HG03159 (cell line): Measurements from ENCODE around the gene PTBP3.

Source experiments
- ATAC-seq: cut with Tn5 transposase; IDR thresholded peaks from one replicate; pipeline ENCODE4 v1.9.1; 2021; ENCODE audit warnings: mild to moderate bottlenecking, moderate library complexity; ENCODE audit not compliant: unreplicated experiment

PTBP3 gene

DNA sequence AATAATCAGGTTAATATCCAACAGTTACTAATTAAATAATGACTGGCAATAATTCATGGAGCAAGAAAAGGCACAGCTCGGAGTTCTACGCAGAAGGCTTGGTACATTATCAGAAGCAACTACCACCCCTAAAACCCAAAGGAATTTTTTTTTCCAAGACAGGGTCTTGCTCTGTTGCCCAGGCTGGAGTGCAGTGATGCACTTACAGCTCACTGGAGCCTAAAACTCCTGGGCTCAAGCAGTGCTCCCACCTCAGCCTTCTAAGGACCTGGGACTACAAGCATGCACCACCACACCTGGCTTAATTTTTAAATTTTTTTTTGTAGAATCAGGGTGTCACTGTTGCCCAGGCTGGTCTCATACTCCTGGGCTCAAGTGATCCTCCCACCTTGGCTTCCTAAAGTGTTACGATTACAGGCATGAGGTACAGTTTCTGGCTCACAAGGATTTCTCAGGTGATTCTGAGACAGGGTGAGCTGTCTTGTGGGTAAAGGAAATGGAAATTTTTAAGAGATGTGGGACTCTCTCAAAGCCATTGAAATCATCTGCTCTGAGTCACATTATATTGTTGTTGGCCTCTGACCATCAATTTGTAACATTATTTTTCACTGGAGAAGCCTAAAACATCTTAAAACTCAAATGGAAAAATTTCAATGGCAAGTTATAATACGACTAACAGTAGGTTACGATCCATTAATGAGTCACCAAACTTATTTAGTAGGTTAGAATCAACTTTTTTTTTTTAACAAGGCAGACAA lies 26.8 kb upstream of the PTBP3 start:
- ATAC-seq: no peak

DNA sequence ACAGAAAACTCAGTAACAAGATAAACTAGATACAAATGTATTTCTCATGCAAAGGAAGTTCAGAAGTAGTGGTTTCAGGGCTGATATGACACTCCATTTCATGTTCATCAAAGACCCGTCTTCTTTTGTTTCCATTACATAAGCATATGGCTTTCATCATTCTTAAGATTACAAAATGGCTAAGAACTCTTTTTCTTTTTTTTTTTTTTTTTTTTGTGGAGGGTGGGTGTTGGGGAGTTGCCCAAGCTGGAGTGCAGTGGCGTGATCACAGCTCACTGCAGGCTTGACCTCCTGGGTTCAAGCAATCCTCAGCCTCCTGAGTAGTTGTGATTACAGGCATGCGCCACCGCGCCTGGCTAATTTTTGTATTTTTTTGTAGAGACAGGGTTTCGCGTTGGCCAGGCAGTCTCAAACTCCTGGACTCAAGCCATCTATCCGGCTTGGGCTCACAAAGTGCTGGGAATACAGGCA lies 22.0 kb upstream of the PTBP3 start:
- no peak for ATAC-seq

DNA sequence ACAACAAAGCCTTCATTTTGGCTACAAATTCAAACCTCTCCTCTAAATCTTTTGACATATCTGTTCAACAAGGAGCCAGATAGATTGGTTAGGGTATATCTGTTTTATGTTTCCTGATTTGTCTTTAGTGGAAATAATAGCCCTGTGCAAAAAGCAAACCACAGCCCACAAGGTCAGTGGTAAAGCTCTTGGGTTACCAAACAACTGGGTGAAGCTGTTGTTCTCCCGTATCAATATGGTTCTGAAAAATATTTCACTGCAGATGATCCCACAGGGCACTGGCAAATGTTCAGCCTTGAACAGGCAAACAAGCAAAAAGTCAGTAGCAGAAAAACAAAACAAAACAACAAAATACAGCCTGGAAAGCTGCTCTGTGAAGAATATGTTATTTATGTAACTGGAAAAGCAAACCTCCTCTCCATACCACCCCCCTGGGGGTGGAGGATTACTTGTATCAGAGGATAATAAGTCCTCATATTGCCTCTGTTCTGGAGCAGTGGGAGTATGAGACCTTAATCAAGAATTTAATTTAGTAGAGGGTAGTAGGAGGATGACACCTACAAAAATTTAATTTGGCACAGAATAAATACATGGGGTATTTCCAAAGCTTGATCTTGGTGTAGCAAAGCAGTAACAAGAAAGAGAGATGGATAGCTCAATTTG lies 20.8 kb upstream of the PTBP3 start:
- ATAC-seq: no peak

DNA sequence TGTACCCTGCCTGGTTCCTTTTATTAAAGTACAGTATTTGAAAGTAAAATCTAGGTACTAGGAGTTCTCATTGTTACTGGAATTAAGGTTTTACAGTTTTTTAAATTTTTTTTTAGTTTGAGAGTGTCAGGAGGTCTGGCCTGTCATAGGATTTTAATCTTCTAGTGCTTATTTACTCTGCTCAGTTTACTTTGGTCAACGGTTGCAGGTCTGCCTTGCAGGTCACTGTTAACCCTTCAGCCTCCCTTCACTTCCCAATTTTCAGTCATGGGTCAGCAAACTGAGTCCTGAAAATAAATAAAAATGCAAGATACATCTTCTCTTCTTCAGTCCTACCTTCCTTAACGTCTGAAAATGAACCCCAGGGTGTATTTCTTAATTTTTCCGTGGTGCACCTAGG lies 18.8 kb upstream of the PTBP3 start:
- no peak for ATAC-seq

DNA sequence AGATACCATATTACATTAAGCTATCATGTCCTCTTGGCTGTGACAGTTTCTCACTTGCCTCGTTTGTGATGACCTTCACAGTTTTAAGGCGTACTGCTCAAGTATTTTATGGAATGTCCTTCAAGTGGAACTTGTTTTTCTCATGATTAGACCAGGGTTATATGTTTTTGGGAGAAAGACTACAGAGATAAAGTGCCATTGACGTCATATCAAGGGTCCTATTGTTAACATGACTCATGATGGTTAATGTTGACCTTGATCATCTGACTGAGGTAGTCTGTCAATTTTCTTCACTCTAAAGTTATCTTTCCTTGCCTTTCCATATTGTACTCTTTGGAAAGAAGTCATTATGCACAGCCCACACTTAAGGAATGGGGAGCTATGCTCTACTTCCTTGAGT lies 17.8 kb upstream of the PTBP3 start:
- no peak for ATAC-seq

DNA sequence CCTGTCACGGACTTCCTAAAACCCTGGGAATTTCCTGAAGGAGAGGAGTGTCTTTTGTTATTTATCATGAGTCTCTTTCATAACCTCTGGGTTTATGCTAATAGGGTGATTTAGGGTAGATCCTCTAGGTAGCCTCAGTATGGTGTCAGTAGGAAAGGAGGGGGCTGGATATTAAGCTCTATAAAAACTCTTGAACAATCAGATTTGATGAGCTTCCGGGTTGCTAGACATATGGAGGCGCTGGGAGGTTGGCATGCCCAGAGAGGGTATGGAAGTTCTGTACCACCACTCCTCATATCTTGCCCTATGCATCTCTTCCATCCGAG lies 15.6 kb upstream of the PTBP3 start:
- ATAC-seq: no peak

DNA sequence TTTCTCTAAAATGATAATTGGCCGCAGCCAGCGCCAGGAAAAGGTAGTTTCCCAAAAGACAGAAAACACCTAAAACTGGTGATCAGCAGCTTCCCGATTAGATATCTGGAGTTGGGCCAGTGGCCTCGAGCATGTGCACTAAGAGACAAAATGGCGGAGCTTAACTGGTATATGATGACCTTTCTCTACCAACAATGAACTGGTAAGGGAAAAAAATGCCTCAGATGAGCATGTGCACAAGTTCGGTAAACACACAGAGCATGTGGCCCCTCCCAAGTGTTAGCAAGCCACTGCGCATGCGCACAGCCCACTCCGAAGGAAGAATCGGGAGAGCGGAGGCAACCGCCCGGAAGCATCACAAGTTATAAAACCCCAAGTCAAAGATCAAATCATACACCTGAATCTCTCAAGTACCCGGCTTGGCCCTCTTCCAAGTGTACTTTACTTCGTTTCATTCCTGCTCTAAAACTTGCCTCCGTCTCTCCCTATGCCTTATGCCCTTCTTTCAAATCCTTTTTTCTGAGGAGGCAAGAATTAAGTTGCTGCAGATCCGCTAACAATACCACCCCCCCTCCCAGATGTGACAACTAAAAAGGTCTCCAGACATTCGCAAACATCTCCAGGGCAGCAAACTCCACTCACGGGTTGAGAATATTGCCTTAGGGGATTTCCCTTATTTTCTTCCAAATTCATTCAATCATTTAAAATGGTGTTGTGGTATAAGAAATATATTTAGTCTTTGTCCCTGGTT lies 15.0 kb upstream of the PTBP3 start:
- ATAC-seq: no peak

DNA sequence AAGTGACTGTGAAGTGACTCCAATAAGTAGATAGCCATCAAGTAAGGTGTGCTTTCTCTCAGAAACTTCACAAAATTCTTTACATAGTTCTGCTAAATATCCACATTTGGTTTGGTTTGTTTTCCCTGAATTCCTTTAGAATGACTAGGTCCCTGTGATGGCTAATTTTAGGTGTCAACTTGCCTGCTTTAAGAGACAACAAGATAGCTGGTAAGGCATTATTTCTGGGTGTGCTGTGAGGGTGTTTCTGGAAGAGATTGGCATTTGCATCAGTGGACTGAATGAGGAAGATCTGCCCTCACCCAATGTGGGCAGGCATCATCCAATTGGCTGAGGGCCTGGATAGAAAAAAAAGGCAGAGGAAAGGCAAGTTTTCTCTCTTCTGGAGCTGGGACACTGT lies 8.3 kb upstream of the PTBP3 start:
- no peak for ATAC-seq

DNA sequence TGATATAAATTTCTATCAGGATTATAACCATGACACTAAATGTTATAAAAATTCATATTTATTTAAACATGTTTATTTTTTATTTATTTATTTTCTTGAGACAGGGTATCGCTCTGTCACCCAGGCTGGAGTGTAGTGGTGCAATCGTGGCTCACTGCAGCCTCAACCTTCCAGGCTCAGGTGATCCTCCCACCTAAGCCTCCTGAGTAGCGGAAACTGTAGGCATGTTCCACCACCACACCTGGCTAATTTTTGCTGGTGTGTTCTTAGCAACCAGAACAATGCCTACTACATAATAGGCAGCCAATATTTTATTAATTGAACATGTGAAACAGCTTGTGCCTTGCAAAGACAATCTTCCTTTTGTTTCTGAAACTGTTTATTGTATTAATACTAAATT lies 6.5 kb upstream of the PTBP3 start:
- ATAC-seq: no peak

DNA sequence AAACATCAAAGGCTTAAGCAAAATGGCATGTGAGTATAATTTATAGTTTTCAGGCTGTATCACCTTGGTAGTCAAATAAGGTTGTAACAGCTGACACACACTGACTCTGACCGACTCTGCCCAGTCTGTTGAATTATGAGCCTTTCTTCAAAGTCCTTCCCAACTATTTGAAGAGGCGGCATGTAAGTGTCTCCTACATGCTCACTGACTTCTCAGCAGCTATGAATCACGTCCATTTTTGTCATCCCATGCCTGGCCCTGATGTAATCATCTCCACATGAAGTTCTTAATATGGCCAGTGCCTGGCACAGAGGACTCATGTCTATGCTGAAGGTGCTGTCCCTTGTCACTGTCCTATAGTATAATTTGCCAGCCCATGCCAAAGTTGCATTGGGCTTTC lies 5.1 kb upstream of the PTBP3 start:
- no peak for ATAC-seq

DNA sequence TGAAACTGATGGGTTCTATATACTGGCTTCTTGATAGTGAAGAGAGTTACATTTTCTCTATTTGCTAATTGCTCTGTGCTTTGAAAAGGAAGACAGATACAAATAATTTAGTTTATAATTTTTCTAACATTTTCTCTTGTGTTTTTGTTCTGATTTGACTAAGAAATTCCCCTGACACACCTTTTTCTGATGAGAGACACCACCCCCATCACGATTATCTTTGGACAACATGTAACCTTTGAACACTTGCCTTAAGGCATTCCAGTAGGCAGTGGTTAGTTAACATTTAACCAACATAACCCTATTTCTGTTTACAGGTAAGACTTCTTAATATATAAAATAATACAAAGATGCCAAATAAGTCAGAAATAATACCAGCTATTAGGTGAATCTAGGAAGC lies 4.1 kb upstream of the PTBP3 start:
- ATAC-seq: no peak

DNA sequence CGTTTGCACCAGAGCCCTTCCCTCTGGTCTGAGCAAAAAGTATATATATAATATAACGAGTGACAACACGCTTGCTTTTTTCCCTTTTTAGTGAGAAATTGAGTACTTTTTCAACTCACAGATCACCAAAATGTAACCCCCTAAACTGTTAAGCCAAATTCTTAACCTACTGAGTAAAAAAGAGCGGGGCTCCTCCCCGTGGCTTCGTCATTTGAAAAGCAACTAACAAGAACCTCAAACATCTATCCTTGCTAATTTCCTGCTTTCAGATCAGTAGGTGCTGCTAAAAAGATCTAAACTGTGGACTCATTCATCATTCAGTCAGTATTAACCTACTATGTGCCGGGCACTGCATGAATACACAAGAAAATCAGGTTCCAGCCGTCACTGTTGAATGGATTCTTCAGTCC lies 1.0 kb upstream of the PTBP3 start:
- no peak for ATAC-seq

DNA sequence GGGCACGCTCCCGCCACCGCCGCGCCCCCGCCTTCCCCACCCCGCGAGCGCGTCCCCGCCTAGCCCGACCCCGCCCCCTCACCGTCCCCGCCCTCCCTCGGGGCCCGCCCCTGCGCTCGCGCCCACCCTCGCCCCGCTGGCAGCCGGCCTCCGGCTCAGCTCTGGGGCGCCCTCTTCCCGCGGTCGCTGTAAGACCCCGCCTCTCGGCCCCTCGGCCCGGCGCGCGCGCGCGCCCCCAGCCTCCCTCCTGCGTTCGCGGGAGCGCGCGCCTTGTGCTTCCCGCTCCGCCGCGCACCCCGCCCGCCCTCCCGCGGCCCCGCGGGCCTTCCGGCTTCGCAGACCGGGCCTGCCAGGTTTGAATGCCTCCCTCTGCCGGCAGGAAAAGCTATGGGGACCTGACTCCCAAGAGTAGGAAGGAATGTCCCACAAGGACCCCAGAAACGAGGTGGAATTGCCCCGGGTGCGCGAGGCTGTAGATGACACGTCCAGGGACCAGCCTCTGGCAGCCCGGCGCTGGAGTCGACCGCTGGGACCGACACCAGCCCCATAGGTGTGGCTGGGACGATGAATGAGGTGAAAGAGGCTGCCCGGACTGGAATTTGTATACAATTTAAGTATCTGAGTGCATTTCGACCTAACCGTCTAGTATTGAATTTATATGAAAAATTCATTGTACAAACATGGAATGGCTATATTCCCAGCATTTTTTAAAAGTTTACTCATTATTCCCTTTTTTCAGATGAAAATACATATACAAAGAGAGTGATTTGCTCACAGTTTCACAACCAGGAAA lies 416 bp upstream of the PTBP3 start:
- peak; percentile 65 for ATAC-seq

DNA sequence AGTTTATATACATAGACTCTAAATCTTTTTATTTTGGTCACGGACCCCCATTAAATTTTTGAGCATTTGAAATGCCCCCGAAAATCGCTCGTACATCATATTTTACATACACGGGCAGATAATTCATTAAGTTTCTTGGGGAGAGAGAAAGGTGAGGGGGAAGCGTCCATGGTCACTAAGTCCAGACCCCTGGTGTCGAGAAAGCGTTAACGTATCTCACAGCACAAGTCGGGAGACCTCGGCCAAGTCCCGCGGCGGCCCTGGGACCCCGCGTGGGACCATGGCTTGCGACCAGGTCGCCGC lies 794 bp downstream of the PTBP3 start:
- ATAC-seq: no peak

DNA sequence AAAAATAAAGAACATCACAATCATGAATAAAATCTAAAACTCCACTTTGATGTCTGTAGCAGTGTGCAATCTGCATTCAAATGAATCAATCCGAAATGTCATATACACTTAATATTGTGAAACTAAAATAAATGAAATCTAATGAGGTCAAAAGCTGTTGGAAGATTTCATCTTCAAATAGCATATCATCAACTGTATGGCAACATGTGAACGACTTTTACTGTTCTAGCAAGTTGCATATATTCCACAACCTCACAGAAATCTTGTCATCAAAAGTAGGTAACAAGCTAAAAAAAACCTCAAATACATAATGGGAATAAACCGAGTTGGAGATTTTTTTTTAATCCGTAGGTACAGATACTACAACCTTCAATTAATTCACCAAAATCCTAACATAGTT lies 1.2 kb downstream of the PTBP3 start:
- ATAC-seq: no peak

DNA sequence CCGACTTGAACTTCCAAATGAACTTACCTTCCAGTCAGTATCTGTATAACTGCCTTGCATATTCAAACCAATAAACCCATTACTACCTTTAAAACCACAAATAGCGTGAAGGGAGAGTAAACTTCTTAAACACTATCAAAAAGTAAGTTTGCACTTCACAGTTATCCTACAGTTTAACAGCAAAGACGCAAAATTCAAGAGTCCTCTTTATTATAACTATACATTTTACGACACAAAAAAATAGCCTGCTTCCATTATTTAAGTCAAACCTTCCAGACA lies 1.8 kb downstream of the PTBP3 start:
- no peak for ATAC-seq

DNA sequence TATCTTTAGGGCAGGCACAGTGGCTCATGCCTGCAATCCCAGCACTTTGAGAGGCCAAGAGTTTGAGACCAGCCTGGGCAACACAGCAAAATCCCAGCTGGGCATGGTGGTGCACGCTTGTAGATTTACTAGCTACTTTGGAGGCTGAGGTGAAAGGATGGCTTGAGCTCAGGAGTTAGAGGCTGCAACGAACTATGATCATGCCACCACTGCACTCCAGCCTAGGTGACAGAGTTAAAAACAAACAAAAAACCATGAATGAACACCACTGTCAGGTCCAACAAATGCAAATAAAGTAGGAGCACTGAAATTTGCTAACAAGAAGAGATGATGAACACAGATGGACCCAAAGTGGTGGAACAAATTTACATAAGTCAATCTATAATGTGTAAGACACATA lies 4.9 kb downstream of the PTBP3 start:
- ATAC-seq: no peak

DNA sequence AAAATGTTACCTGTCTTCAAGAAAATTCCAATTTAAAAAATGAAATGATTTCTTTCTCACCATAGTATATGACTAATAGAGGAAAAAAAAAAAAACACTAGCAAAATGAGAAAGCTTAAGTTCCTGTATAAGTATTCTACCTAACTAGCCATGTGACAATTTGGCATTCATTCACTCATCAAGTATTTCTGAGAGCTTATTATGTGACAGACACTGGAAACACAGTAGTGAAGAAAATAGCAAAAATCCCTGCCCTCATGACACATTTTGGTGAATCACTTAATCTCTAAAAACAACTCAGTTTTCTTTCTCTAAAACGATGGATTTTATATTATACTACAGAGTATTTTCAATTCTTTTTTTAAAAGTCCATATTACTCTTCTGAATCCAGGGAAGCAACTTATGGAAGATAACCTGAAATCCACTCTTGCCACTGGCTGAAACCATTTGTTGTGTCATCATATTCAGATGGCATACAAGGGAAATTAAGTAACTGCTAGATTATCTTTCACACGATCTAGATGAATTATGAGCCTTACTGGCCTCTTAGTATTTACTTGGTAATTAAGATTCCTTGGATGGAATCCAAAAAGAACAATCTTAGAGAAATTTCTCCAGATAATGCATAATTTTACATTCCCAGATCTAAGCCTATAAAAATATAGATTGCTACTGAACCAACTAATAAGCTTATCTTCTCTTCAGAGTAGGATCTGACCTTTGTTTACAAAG lies 5.5 kb downstream of the PTBP3 start:
- no peak for ATAC-seq

DNA sequence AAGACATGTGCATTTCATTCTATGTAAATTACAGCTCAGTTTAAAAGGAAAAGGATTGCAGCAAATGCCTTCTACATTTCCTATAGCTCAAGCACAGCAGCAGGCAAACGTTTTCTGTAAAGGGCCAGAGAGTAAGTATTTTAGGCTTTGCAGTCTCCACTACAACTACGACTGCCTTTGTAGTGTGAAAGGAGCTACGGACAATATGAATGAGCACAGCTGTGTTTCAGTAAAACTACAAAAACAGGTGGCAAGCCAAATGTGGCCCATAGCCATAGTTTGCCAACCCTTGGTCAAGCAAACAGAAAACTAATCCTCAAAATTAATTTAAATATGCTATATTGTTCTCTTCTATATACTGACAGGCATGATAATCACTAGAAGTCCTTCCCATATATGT lies 7.2 kb downstream of the PTBP3 start:
- no peak for ATAC-seq

DNA sequence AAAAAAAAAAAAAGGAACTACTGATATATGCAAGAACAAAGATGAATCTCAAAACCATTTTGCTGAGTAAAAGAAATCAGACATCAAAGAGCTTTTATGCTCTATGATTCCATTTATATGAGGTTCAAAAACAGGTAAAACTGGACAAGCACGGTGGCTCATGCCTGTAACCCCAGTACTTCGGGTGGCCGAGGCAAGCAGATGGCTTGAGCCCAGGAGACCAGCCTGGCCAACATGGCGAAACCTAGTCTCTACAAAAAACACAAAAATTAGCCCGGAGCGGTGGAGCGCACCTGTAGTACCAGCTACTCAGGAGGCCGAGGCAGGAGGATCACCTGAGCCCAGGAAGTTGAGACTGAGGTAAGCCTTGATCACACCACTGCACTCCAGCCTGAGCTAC lies 7.8 kb downstream of the PTBP3 start:
- ATAC-seq: no peak

DNA sequence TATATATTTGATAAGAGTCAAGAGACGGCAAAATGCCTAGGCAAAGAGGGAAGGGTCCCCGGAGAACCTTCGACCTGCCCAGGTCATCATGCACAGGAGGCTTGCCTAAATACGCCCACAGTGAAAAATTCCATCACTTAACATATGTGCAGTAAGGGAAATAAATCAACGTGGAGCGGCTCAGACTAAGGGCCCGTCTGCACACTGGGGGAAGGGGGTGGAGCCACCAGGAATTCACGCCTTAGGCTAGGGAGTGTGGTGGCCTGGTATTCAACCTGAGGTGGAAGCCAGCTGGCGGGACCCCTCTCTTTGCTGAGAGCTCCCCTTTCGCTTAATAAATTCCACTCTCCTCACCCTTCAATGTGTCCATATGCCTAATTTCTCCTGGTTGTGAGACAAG lies 8.3 kb downstream of the PTBP3 start:
- no peak for ATAC-seq
